B cell (primary cell): ENCODE results near the gene OST4. TPM values are rescaled to one million over a fixed set of nuclear protein-coding genes. Genes with fewer than 3 reads are reported as not detected.

Experiments used
- ATAC-seq: fragments of 200-7000 bp; cut with Tn5 transposase; one replicate; pipeline ENCODE4 v1.10.0; 2021; ENCODE audit warnings: low read depth, mild to moderate bottlenecking, moderate number of reproducible peaks, moderate library complexity
- CTCF ChIA-PET: fragments of 350-600 bp; sonication (Branson Sonifier 250); formaldehyde crosslinking; loops from one replicate; lab custom pipeline; 2021; ENCODE audit warnings: antibody characterized with exemption, inconsistent platforms; lab: Charles Lee
- POLR2A ChIA-PET: fragments of 350-600 bp; sonication (Branson Sonifier 250); formaldehyde crosslinking; loops from one replicate; lab custom pipeline; 2021; ENCODE audit warnings: antibody characterized with exemption; lab: Charles Lee
- DNase-seq: peaks from one replicate; pipeline ENCODE4 v3.0.0; 2013
- H2AFZ ChIP-seq: 2 replicates; pipeline ENCODE4 v1.6.1; 2012; ENCODE audit warnings: mild to moderate bottlenecking, low read depth, low read length; ENCODE audit not compliant: insufficient read depth, poor library complexity, severe bottlenecking
- H3K27ac ChIP-seq, 2 donors: 1 replicate in 1 of 2; 2 replicates in 1 of 2; pipeline ENCODE4 v1.5.1; 2012 to 2013; ENCODE audit warnings: low read length in 2 of 2, mild to moderate bottlenecking in 2 of 2, moderate library complexity in 1 of 2
- H3K27me3 ChIP-seq, 4 experiments: fragments of 200-600 bp in 1 of 4; sonication (generic) in 1 of 4; replicated peaks in 1 of 4; 1 replicate in 2 of 4; 2 replicates in 2 of 4; pipeline versions ENCODE4 v1.6.1 to v1.7.0; 2013 to 2016; ENCODE audit warnings: low read length in 3 of 4, mild to moderate bottlenecking in 2 of 4, mixed read lengths in 1 of 4, moderate library complexity in 1 of 4; ENCODE audit not compliant: insufficient read depth in 4 of 4, control insufficient read depth in 3 of 4; ENCODE audit errors: control extremely low read depth in 1 of 4
- H3K36me3 ChIP-seq, 2 experiments: replicated peaks in 1 of 2; 1 replicate in 1 of 2; 2 replicates in 1 of 2; pipeline versions ENCODE4 v1.6.1 to v1.7.1; 2013; ENCODE audit warnings: low read length in 1 of 2; ENCODE audit not compliant: insufficient read depth in 2 of 2, control insufficient read depth in 1 of 2; ENCODE audit errors: control extremely low read depth in 1 of 2, extremely low read depth in 1 of 2
- H3K4me1 ChIP-seq, 2 donors: fragments of 200-600 bp in 1 of 2; sonication (generic) in 1 of 2; 1 replicate in 1 of 2; 2 replicates in 1 of 2; pipeline versions ENCODE4 v1.5.1 to v1.6.1; 2013 to 2017; ENCODE audit warnings: low read length in 2 of 2; ENCODE audit not compliant: control insufficient read depth in 2 of 2, insufficient read depth in 2 of 2
- H3K4me2 ChIP-seq: replicated peaks from 2 replicates; pipeline ENCODE3; 2012; ENCODE audit warnings: mild to moderate bottlenecking, low read depth, low read length; ENCODE audit not compliant: poor library complexity, severe bottlenecking
- H3K4me3 ChIP-seq, 5 experiments: fragments of 200-600 bp in 1 of 5; sonication (generic) in 1 of 5; 1 replicate in 3 of 5; 2 replicates in 2 of 5; pipeline versions ENCODE4 v1.5.1 to v1.7.0; 2011 to 2016; ENCODE audit warnings: low read length in 4 of 5, mild to moderate bottlenecking in 4 of 5, low read depth in 2 of 5, control low read depth in 1 of 5, moderate library complexity in 1 of 5; ENCODE audit not compliant: insufficient read depth in 1 of 5; ENCODE audit errors: control extremely low read depth in 1 of 5, extremely low read depth in 1 of 5
- H3K79me2 ChIP-seq: fragments of 200-600 bp; sonication (generic); one replicate; pipeline ENCODE4 v1.6.0; 2016; ENCODE audit warnings: low read length; ENCODE audit not compliant: control insufficient read depth, insufficient read depth
- H3K9ac ChIP-seq: fragments of 200-600 bp; sonication (generic); 2 replicates; pipeline ENCODE4 v1.6.1; 2017; ENCODE audit warnings: mild to moderate bottlenecking, low read length, moderate library complexity
- H3K9me3 ChIP-seq, 3 donors: one replicate each; pipeline versions ENCODE4 v1.6.1 to v1.7.1; 2013; ENCODE audit warnings: low read length in 2 of 3; ENCODE audit not compliant: control insufficient read depth in 2 of 3, insufficient read depth in 1 of 3; ENCODE audit errors: control extremely low read depth in 1 of 3
- H4K20me1 ChIP-seq: 2 replicates; pipeline ENCODE4 v1.6.0; 2012; ENCODE audit warnings: mild to moderate bottlenecking, low read length; ENCODE audit not compliant: insufficient read depth, control insufficient read depth, poor library complexity, severe bottlenecking
- H3K27ac Mint-ChIP-seq: one replicate; pipeline ENCODE4 v1.8.0; 2021; ENCODE audit warnings: mixed read lengths
- H3K27me3 Mint-ChIP-seq: one replicate; pipeline ENCODE4 v1.8.0; 2021; ENCODE audit warnings: mixed read lengths
- H3K4me1 Mint-ChIP-seq: one replicate; pipeline ENCODE4 v1.8.0; 2021; ENCODE audit warnings: mixed read lengths
- H3K4me3 Mint-ChIP-seq: one replicate; pipeline ENCODE4 v1.8.0; 2021; ENCODE audit warnings: mixed read lengths
- H3K9me3 Mint-ChIP-seq: one replicate; pipeline ENCODE4 v1.8.0; 2022; ENCODE audit warnings: mixed read lengths; ENCODE audit not compliant: insufficient read depth
- EZH2 ChIP-seq: IDR thresholded peaks from 2 replicates; pipeline ENCODE4 v1.6.1; 2012; ENCODE audit warnings: borderline replicate concordance, low read depth, mild to moderate bottlenecking, moderate library complexity, low read length; ENCODE audit not compliant: insufficient read depth, poor library complexity, severe bottlenecking
- WGBS: methylation state at CpG from one replicate; pipeline ENCODE4 v1.1.5; 2013; ENCODE audit warnings: missing lambda C conversion rate; ENCODE audit not compliant: insufficient coverage; 5-methylcytosine and 5-hydroxymethylcytosine counted together
- intact Hi-C: fragments of 100-400 bp; cut with micrococcal nuclease; formaldehyde crosslinking; loops from one replicate; pipeline ENCODE4 v1.10.0; 2022
- polyA plus RNA-seq: library from polyadenylated mRNA; depleted of rRNA; stranded (reverse); fragments of >200 nt; gene quantifications from 2 replicates; pipeline ENCODE4 v1.2.3, GENCODE V29; 2012
- total RNA-seq, 2 donors: library from RNA; stranded (reverse); fragments of 120-200 nt in 1 of 2; gene quantifications; 1 replicate in 1 of 2; 2 replicates in 1 of 2; pipeline versions ENCODE4 v1.2.3 to v1.2.4, GENCODE V29; 2013 to 2022
- TF ChIP-seq, protein P1 (sequence below): fragments of 200-600 bp; IDR thresholded peaks from one replicate; pipeline ENCODE4 v1.8.0; 2022; ENCODE audit warnings: antibody characterized with exemption, mild to moderate bottlenecking

OST4 gene
- total and polyA plus RNA-seq, 2 donors (not counting 1 experiment from before 2014, with no cell fraction given) = 195 to 257 TPM

DNA sequence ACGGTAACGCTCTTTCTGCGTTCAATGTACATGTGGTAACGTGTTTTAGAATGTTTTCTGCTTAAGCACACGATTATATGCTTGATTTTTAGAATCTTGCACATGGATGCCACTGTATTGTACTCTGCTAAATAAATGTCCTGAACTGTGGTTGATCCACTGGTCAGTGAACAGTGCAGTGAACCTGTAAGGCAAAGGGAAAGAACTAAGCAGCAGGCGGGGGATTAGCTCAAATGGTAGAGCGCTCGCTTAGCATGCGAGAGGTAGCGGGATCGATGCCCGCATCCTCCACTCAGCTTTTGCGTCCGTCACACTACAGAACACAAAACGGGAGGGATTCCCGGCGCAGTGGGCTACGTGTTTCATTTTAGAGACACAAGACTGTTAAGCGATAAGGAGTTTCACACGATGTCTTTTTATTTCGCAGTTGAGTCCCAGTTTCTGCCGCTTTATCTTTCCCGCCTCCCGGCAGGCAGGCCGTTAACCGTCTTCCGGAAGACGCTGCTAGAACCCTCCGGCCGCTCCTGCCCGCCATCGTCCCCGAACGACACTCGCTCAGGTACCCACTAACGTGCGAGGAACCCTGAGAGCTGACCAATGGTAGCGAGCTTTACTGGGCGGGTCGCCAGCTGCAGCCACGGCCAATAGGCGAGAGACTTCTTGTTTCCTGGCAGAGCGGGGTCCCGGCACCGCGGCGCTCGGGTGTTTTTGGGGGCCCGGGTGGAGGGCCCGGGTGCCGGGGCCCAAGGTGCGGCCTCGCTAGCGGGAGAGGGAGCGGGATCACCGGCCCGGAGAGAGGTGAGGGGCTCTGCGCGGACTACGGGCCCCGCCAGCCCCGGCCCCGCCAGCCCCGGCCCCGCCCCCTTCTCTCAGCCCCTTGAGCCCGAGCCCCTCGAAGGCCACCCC, 20.2 kb downstream of the OST4 start, which contains the start of gene AGBL5:
AGBL5 (plus strand) TSS at position 673 of the 906 bp plus-strand sequence. CDS start 1,291 bp downstream, outside the sequence.
- Histone ChIP-seq H3K36me3 (peaks cover 0 to 18% of the 10 kb centered on the region in 2 experiments), H4K20me1 (no peaks in the 10 kb centered on the region), H2AFZ (peak within 1 kb of the TSS; percentile 91), H3K27me3 (no peaks in the 10 kb centered on the region), H3K27ac (peak within 1 kb of the TSS; percentile 72 to 80), H3K79me2 (no peaks in the 10 kb centered on the region), H3K4me1 (peaks cover 4 to 15% of the 10 kb centered on the region in 2 donors), H3K4me3 (peak within 1 kb of the TSS; percentile 57 to 94 (median 81)), H3K9ac (peak within 1 kb of the TSS; percentile 74), H3K9me3 (no peaks in the 10 kb centered on the region), H3K4me2 (peak within 1 kb of the TSS; percentile 94)
- TF ChIP-seq EZH2 = no peak
- TF ChIP-seq, protein P1, sequence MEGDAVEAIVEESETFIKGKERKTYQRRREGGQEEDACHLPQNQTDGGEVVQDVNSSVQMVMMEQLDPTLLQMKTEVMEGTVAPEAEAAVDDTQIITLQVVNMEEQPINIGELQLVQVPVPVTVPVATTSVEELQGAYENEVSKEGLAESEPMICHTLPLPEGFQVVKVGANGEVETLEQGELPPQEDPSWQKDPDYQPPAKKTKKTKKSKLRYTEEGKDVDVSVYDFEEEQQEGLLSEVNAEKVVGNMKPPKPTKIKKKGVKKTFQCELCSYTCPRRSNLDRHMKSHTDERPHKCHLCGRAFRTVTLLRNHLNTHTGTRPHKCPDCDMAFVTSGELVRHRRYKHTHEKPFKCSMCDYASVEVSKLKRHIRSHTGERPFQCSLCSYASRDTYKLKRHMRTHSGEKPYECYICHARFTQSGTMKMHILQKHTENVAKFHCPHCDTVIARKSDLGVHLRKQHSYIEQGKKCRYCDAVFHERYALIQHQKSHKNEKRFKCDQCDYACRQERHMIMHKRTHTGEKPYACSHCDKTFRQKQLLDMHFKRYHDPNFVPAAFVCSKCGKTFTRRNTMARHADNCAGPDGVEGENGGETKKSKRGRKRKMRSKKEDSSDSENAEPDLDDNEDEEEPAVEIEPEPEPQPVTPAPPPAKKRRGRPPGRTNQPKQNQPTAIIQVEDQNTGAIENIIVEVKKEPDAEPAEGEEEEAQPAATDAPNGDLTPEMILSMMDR = no peak
- Mint-ChIP-seq H3K4me3 (peak within 1 kb of the TSS; percentile 95), H3K4me1 (peaks cover 17% of the 10 kb centered on the region), H3K27ac (peak within 1 kb of the TSS; percentile 100), H3K9me3 (no peaks in the 10 kb centered on the region), H3K27me3 (peaks cover 7% of the 10 kb centered on the region)
- ChIA-PET CTCF (interaction anchor here (0.6 to 3.7 kb wide), 21 partner anchors 8 to 227 kb away, joined by 3 to 27 read pairs (median 3); partner anchors contain the start of genes KHK, OST4 and TMEM214), POLR2A (interaction anchor here (0.6 to 4.2 kb wide), 15 partner anchors 9 to 399 kb away, joined by 3 to 48 read pairs (median 4); partner anchors contain the start of genes ATRAID, EMILIN1, NRBP1 and OST4)
- intact Hi-C loops = loop anchor here (1.0 kb wide), 10 partner anchors 9 to 319 kb away; partner anchors contain the start of genes ATRAID, EIF2B4, KHK and OST4
- DNase-seq (peak; percentile 98), ATAC-seq (peak; percentile 71)
- under 1% methylated on average over 65 of the region's 67 CpGs for WGBS
